HepG2 (cell line): ENCODE data around the gene CPNE2. TPM values are rescaled to one million over a fixed set of nuclear protein-coding genes. Genes with fewer than 3 reads are reported as not detected.

ENCODE experiments used
- ATAC-seq: fragments of 200-7000 bp; cut with Tn5 transposase; 3 replicates; pipeline ENCODE4 v1.9.1; 2020; ENCODE audit warnings: mild to moderate bottlenecking, moderate library complexity
- BruUV-seq: library from RNA; stranded (reverse); fragments of 400-500 nt; replicated peaks from 2 replicates; lab custom pipeline; 2021; lab: Mats Ljungman, UMichigan
- CTCF ChIA-PET: fragments of 300-600 bp; formaldehyde crosslinking; extraction: SDS; loops from one replicate; lab custom pipeline; 2021; ENCODE audit warnings: low total read pairs, inconsistent platforms, low intra/inter-chr PET ratio; lab: Yijun Ruan, JAX
- POLR2A ChIA-PET: fragments of 350-600 bp; sonication (Branson Sonifier 250); formaldehyde crosslinking; loops from one replicate; lab custom pipeline; 2020; ENCODE audit warnings: antibody characterized with exemption, inconsistent platforms; lab: Yijun Ruan, JAX
- DNase-seq: peaks from one replicate; pipeline ENCODE4 v3.0.0-alpha.2; 2015; ENCODE audit warnings: low spot score
- FAIRE-seq: peaks from 3 replicates; lab custom pipeline; 2011; peaks lifted over from hg19 to GRCh38; lab: Jason Lieb, UNC
- H2AFZ ChIP-seq: one replicate; pipeline ENCODE4 v1.6.1; 2011; ENCODE audit warnings: low read length, inconsistent platforms
- H3K27ac ChIP-seq: fragments of 300-600 bp; 3 replicates; pipeline ENCODE4 v1.8.0; 2011; ENCODE audit warnings: mixed run types, mild to moderate bottlenecking, mixed read lengths, low read length, inconsistent platforms; ENCODE audit not compliant: insufficient read depth; ENCODE audit errors: extremely low read length
- H3K27me3 ChIP-seq, 2 experiments: fragments of 200-600 bp in 1 of 2; 2 replicates in 1 of 2; 3 replicates in 1 of 2; pipeline versions ENCODE4 v1.6.0 to v1.8.0; 2011; ENCODE audit warnings: low read length in 2 of 2, mild to moderate bottlenecking in 2 of 2, moderate library complexity in 2 of 2, inconsistent platforms in 1 of 2; ENCODE audit not compliant: insufficient read depth in 2 of 2, control insufficient read depth in 1 of 2
- H3K36me3 ChIP-seq, 2 experiments: fragments of 200-600 bp in 1 of 2; replicated peaks in 1 of 2; 2 replicates in 1 of 2; 3 replicates in 1 of 2; pipeline versions ENCODE4 v1.5.1 to v1.8.0; 2011; ENCODE audit warnings: low read length in 2 of 2, inconsistent platforms in 1 of 2; ENCODE audit not compliant: insufficient read depth in 2 of 2, control insufficient read depth in 1 of 2
- H3K4me1 ChIP-seq: 2 replicates; pipeline ENCODE4 v1.5.1; 2012; ENCODE audit warnings: low read length, inconsistent platforms; ENCODE audit not compliant: insufficient read depth
- H3K4me2 ChIP-seq: 2 replicates; pipeline ENCODE4 v1.6.0; 2011; ENCODE audit warnings: low read depth, low read length, inconsistent platforms
- H3K4me3 ChIP-seq, 3 experiments: fragments of 200-600 bp in 1 of 3; sonication (generic), shearing (Covaris generic) in 1 of 3; replicated peaks in 1 of 3; 2 replicates each; pipeline ENCODE4 v1.5.1; 2011 to 2016; ENCODE audit warnings: low read length in 3 of 3, inconsistent platforms in 2 of 3, low read depth in 2 of 3, mild to moderate bottlenecking in 2 of 3, control low read depth in 1 of 3, mixed read lengths in 1 of 3; ENCODE audit not compliant: insufficient read depth in 1 of 3
- H3K79me2 ChIP-seq: one replicate; pipeline ENCODE4 v1.6.1; 2011; ENCODE audit warnings: low read length, inconsistent platforms; ENCODE audit not compliant: insufficient read depth
- H3K9ac ChIP-seq: 2 replicates; pipeline ENCODE4 v1.6.0; 2011; ENCODE audit warnings: mild to moderate bottlenecking, low read depth, low read length, inconsistent platforms; ENCODE audit not compliant: insufficient read depth
- H3K9me3 ChIP-seq: 2 replicates; pipeline ENCODE4 v1.5.1; 2012; ENCODE audit warnings: mild to moderate bottlenecking, low read length
- H4K20me1 ChIP-seq: 2 replicates; pipeline ENCODE4 v1.6.0; 2011; ENCODE audit warnings: inconsistent platforms, mild to moderate bottlenecking, low read length, moderate library complexity; ENCODE audit not compliant: insufficient read depth
- ASH2L ChIP-seq: fragments of 300-600, 200-600 bp; sonication (generic); IDR thresholded peaks from 2 replicates; pipeline ENCODE4 v1.7.0; 2017; ENCODE audit warnings: low read depth, mild to moderate bottlenecking, moderate library complexity, mixed read lengths, low read length; ENCODE audit not compliant: insufficient read length
- DNMT3B ChIP-seq: conservative IDR thresholded peaks from 2 replicates; pipeline ENCODE4 v1.6.1; 2016; ENCODE audit warnings: missing biosample characterization, control low read depth
- EHMT2 ChIP-seq: fragments of 200-600 bp; sonication (generic); IDR thresholded peaks from 2 replicates; pipeline ENCODE4 v1.7.0; 2017; ENCODE audit warnings: antibody characterized with exemption, low read depth, low read length, borderline replicate concordance
- GTF2F1 ChIP-seq: fragments of 150-350 bp; IDR thresholded peaks from 2 replicates; pipeline ENCODE4 v1.6.1; 2014; ENCODE audit warnings: low read length
- GZF1 ChIP-seq: sonication (generic); formaldehyde crosslinking; IDR thresholded peaks from 2 replicates; pipeline ENCODE4 v1.5.1; 2020; ENCODE audit warnings: mild to moderate bottlenecking, missing genetic modification reagents
- HDAC1 ChIP-seq: sonication (generic); formaldehyde crosslinking; IDR thresholded peaks from 2 replicates; pipeline ENCODE4 v1.5.1; 2020; ENCODE audit warnings: mild to moderate bottlenecking, missing genetic modification reagents
- HMG20A ChIP-seq: IDR thresholded peaks from 2 replicates; pipeline ENCODE4 v1.6.1; 2016; ENCODE audit warnings: borderline replicate concordance
- HNRNPUL1 ChIP-seq: fragments of 200-400 bp; formaldehyde crosslinking; IDR thresholded peaks from 2 replicates; pipeline ENCODE4 v1.6.1; 2017; ENCODE audit warnings: low read depth, mild to moderate bottlenecking, low read length, moderate library complexity
- MAFK ChIP-seq, 2 experiments: IDR thresholded peaks in 1 of 2; conservative IDR thresholded peaks in 1 of 2; 2 replicates each; pipeline ENCODE4 v1.6.1; 2011; ENCODE audit warnings: improper control_type of control experiment in 2 of 2, low read length in 2 of 2
- MAZ ChIP-seq, 2 experiments: sonication (generic) in 1 of 2; formaldehyde crosslinking in 1 of 2; IDR thresholded peaks; 2 replicates each; pipeline versions ENCODE4 v1.5.0 to v1.6.1; 2012 to 2020; ENCODE audit warnings: low read depth in 2 of 2, mild to moderate bottlenecking in 2 of 2, borderline replicate concordance in 1 of 2, improper control_type of control experiment in 1 of 2, low read length in 1 of 2, missing genetic modification reagents in 1 of 2, moderate library complexity in 1 of 2
- ONECUT2 ChIP-seq: sonication (generic); formaldehyde crosslinking; IDR thresholded peaks from 2 replicates; pipeline ENCODE4 v1.4.0; 2020; ENCODE audit warnings: missing genetic modification reagents
- REPIN1 ChIP-seq: sonication (generic); formaldehyde crosslinking; IDR thresholded peaks from 2 replicates; pipeline ENCODE4 v1.8.0; 2022; ENCODE audit warnings: missing genetic modification reagents, low read depth, mild to moderate bottlenecking, borderline replicate concordance
- SIX4 ChIP-seq: sonication (generic); formaldehyde crosslinking; IDR thresholded peaks from 2 replicates; pipeline ENCODE4 v1.4.0; 2020; ENCODE audit warnings: missing genetic modification reagents
- ZNF264 ChIP-seq: sonication (generic); formaldehyde crosslinking; IDR thresholded peaks from 2 replicates; pipeline ENCODE4 v1.4.0; 2020; ENCODE audit warnings: missing genetic modification reagents
- ZNF558 ChIP-seq: sonication (generic); formaldehyde crosslinking; IDR thresholded peaks from 2 replicates; pipeline ENCODE4 v1.9.0; 2022; ENCODE audit warnings: mild to moderate bottlenecking, missing genetic modification reagents, borderline replicate concordance
- ZNF619 ChIP-seq: sonication (generic); formaldehyde crosslinking; IDR thresholded peaks from 2 replicates; pipeline ENCODE4 v1.4.0; 2020; ENCODE audit warnings: mild to moderate bottlenecking, missing genetic modification reagents
- ZNF7 ChIP-seq: IDR thresholded peaks from 2 replicates; pipeline ENCODE4 v1.6.1; 2016; ENCODE audit warnings: missing biosample characterization, missing genetic modification reagents
- ZNF788 ChIP-seq: sonication (generic); formaldehyde crosslinking; IDR thresholded peaks from 2 replicates; pipeline ENCODE4 v1.5.0; 2020; ENCODE audit warnings: mild to moderate bottlenecking, missing genetic modification reagents, borderline replicate concordance
- WGBS: methylation state at CpG from one replicate; pipeline ENCODE4 v1.1.6; 2017; ENCODE audit warnings: low lambda C conversion rate; 5-methylcytosine and 5-hydroxymethylcytosine counted together
- in situ Hi-C: cut with HindIII; loops from 2 replicates; pipeline ENCODE4 v1.10.0; 2017; ENCODE audit warnings: low pct_unique_long_range_greater_than_20kb; ENCODE audit not compliant: extremely low pct_ligation_motif_present
- intact Hi-C: fragments of 100-400 bp; cut with micrococcal nuclease; formaldehyde crosslinking; loops from one replicate; pipeline ENCODE4 v1.10.0; 2022; ENCODE audit not compliant: unreplicated experiment
- polyA plus RNA-seq, 8 experiments: library from polyadenylated mRNA; depleted of rRNA in 3 of 8; stranded (reverse) in 7 of 8; unstranded in 1 of 8; fragments of >200 nt; fragmentation: Illumina TruSeq in 4 of 8; extraction: Trizol in 4 of 8; gene quantifications; 2 replicates each; pipeline versions ENCODE4 v1.2.1 to v1.2.3, GENCODE V29; 2011 to 2016; ENCODE audit warnings: low read depth in 4 of 8, missing spikeins in 1 of 8, mixed read lengths in 1 of 8; ENCODE audit not compliant: insufficient read depth in 1 of 8
- total RNA-seq, 5 experiments: library from RNA; depleted of rRNA; stranded (reverse); fragments of >200 nt; fragmentation: Illumina TruSeq; extraction: Trizol; gene quantifications; 2 replicates each; pipeline ENCODE4 v1.2.3, GENCODE V29; 2016; ENCODE audit warnings: low read depth in 1 of 5
- TF ChIP-seq, protein P1 (sequence below): sonication (generic); formaldehyde crosslinking; IDR thresholded peaks from 2 replicates; pipeline ENCODE4 v1.5.0; 2020; ENCODE audit warnings: missing genetic modification reagents, mild to moderate bottlenecking, borderline replicate concordance

The CPNE2 gene
- total and polyA plus RNA-seq, 2 of the 13 experiments (the other 11 are each of a cell fraction or from before 2014, with no cell fraction given), result 10.6 to 23.3 TPM

DNA sequence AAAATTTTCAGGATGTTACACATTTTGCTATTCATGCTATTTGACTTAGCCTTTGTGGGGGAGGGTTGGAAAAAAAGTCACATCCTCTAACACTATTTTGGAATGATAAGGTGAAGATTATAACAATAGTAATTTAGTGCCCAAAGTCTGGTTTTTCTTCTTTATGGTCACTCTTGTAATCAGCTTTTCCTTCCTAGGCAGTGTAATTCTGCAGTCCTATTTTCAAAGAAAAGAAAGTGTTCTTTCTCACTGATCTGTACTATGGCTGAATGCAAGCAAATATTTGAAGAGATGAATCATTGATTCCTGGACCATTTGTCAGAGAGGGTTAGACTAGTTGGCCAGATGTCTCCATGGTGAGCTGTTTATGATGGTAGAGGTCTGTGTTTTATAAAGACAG, 102.1 kb downstream of the CPNE2 start (continued):
- TF ChIP-seq HMG20A (peak; percentile 91), REPIN1 (CRISPR knock-in tag) (peak; percentile 56; the same call in 1 of the 2 replicates), ONECUT2 (CRISPR knock-in tag) (peak; percentile 65), HNRNPUL1 (no peak), MAFK (conservative IDR thresholded peaks at IDR 0.05 in 1 of 2, IDR thresholded peaks at IDR 0.05 in 1 of 2; ENCODE audit: low read length in 2 of 2) (no peak), SIX4 (CRISPR knock-in tag) (no peak), GZF1 (CRISPR knock-in tag) (no peak), DNMT3B (CRISPR knock-in tag) (peak; percentile 91), ZNF558 (no peak), GTF2F1 (no peak), ASH2L (peak; percentile 24), ZNF264 (CRISPR knock-in tag) (no peak)
- TF ChIP-seq, protein P1, sequence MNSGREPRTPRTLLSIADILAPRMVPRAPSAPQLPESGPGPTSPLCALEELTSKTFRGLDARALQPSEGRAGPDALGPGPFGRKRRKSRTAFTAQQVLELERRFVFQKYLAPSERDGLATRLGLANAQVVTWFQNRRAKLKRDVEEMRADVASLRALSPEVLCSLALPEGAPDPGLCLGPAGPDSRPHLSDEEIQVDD (CRISPR knock-in tag), result no peak

DNA sequence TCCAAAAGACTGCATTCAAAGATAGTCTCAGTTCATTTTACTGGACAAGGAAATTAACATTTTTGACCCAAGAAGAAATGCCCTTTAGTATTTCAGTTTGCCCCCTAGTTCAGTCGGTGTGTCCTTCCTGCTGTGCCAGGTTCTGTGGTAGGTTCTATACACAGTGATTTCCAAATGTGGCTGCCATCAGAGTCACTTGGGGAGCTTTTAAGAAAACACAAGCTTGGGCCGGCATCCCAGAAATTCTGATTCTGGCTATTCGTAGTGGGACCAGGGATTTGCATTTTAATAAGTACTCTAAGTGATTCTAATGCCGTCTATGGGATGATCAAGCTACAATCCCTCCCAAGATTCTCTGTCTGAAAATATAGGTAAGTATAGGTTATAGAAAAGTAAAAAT, 103.9 kb downstream of the CPNE2 start:
- H3K4me1 ChIP-seq, result peaks cover 83% of the 10 kb centered on the region
- no TSS peak for BruUV-seq
- ATAC-seq (no peak), DNase-seq (no peak), FAIRE-seq (no peak)
- H3K27ac ChIP-seq, result peak overlapping the region; percentile 31
- WGBS, result 94% methylated on average over 4 of the region's 4 CpGs
- intact Hi-C loops, result no loop called here
- H3K9ac ChIP-seq, result no peak overlapping the region
- H3K9me3 ChIP-seq, result no peaks in the 10 kb centered on the region
- no peak overlapping the region for H3K4me2 ChIP-seq
- in situ Hi-C loops, result no loop called here
- H3K79me2 ChIP-seq, result peaks cover 80% of the 10 kb centered on the region
- CTCF ChIA-PET, result no interaction called here
- no peak overlapping the region for H3K4me3 ChIP-seq
- H4K20me1 ChIP-seq, result peaks cover 42% of the 10 kb centered on the region
- H3K36me3 ChIP-seq, result peaks cover 0 to 6% of the 10 kb centered on the region in 2 experiments; a peak in 2 of 5 replicates
- no peak overlapping the region for H2AFZ ChIP-seq
- POLR2A ChIA-PET, result interaction anchor here (0.9 kb wide), 1 partner anchor 9 kb away, joined by 3 read pairs; no protein-coding TSS in a partner anchor
- TF ChIP-seq DNMT3B (CRISPR knock-in tag) (no peak), ZNF788 (CRISPR knock-in tag) (no peak), EHMT2 (no peak), ZNF619 (no peak), ZNF7 (CRISPR knock-in tag) (no peak), MAZ (IDR thresholded peaks at IDR 0.05; ENCODE audit: borderline replicate concordance, low read depth, low read length) (no peak), MAZ (CRISPR knock-in tag; IDR thresholded peaks at IDR 0.05; ENCODE audit: low read depth) (no peak), HDAC1 (CRISPR knock-in tag) (no peak)
- no peaks in the 10 kb centered on the region; a peak in 1 of 5 replicates for H3K27me3 ChIP-seq
